Activated CD4-positive, alpha-beta T cell treated with anti-CD3 and anti-CD28 coated beads, Interleukin-2, Interleukin-4, amounts not matched to agents 100 ng/mL and 50 ng/mL, durations not matched to agents 16 hours and 8 hours (primary cell): ENCODE results near the gene VWA7.
"Not testable (repeated sequence)": the region's sequence is repeated elsewhere in the genome, so short reads cannot be mapped to it uniquely, and the experiment has no call there.

Source experiments
- DNase-seq: peaks from one replicate; pipeline ENCODE4 v3.0.0-alpha.2; 2020; ENCODE audit warnings: low spot score

VWA7 gene

GRCh38 chr6:31776989-31777666 is at the start of gene VWA7:
Gene VWA7, minus strand, starts transcription at chr6:31777328. Its CDS starts 549 bp downstream, at chr6:31776779.
- peak; percentile 69 for DNase-seq

GRCh38 chr6:31826793-31827285 is 49.7 kb upstream of the VWA7 start:
- DNase-seq: peak; percentile 61

- DNase-seq: no peak
Measured at GRCh38 chr6:31825553-31825952, 48.4 kb upstream of the VWA7 start.

GRCh38 chr6:31823592-31824196 is 46.6 kb upstream of the VWA7 start:
- DNase-seq: not testable (repeated sequence)

GRCh38 chr6:31822036-31822821 is 45.1 kb upstream of the VWA7 start:
- peak; percentile 78 for DNase-seq

GRCh38 chr6:31821301-31822035 is 44.3 kb upstream of the VWA7 start:
- DNase-seq: peak; percentile 58

GRCh38 chr6:31820399-31820798 is 43.3 kb upstream of the VWA7 start:
- not testable (repeated sequence) for DNase-seq

- no peak for DNase-seq
Measured at GRCh38 chr6:31819871-31820299, 42.8 kb upstream of the VWA7 start.

- not testable (repeated sequence) for DNase-seq
Measured at GRCh38 chr6:31817929-31818511, 40.9 kb upstream of the VWA7 start.

- DNase-seq: peak; percentile 59
Measured at GRCh38 chr6:31817133-31817928, 40.2 kb upstream of the VWA7 start.

GRCh38 chr6:31815025-31815838 is 38.1 kb upstream of the VWA7 start, which contains the start of the genes HSPA1A and HSPA1L:
Gene HSPA1A, plus strand, starts transcription at chr6:31815543. Its CDS starts 214 bp downstream, at chr6:31815757.
Gene HSPA1L, minus strand, starts transcription at chr6:31815283. Its CDS starts 3,311 bp downstream, at chr6:31811972.
- DNase-seq: peak; percentile 92

- DNase-seq: peak; percentile 87
Measured at GRCh38 chr6:31814677-31815024, 37.5 kb upstream of the VWA7 start.

GRCh38 chr6:31813465-31813849 is 36.3 kb upstream of the VWA7 start:
- DNase-seq: no peak

GRCh38 chr6:31811645-31812044 is 34.5 kb upstream of the VWA7 start:
- DNase-seq: no peak

- not testable (repeated sequence) for DNase-seq
Measured at GRCh38 chr6:31808599-31808998, 31.5 kb upstream of the VWA7 start.

GRCh38 chr6:31806470-31807272 is 29.5 kb upstream of the VWA7 start, which contains the start of gene LSM2:
Gene LSM2, minus strand, starts transcription at chr6:31806966. Its CDS starts 209 bp downstream, at chr6:31806757.
- DNase-seq: peak; percentile 97

GRCh38 chr6:31805939-31806469 is 28.9 kb upstream of the VWA7 start:
- DNase-seq: no peak
